Neural progenitor cell (in vitro differentiated cells): ENCODE measurements around the gene CDH12. TPM values are rescaled to one million over a fixed set of nuclear protein-coding genes. Genes with fewer than 3 reads are reported as not detected.

Source experiments
- DNase-seq: peaks from one replicate; pipeline ENCODE4 v3.0.0-alpha.2; 2016; ENCODE audit warnings: low spot score
- H2AFZ ChIP-seq: fragments of 200-600 bp; sonication (generic); replicated peaks from 2 replicates; pipeline ENCODE4 v1.6.1; 2016; ENCODE audit warnings: antibody characterized with exemption
- H3F3A ChIP-seq: fragments of 200-600 bp; sonication (generic); 2 replicates; pipeline ENCODE4 v1.6.1; 2016; ENCODE audit warnings: antibody characterized with exemption, low read depth
- H3K27ac ChIP-seq: fragments of 200-600 bp; sonication (generic); 2 replicates; pipeline ENCODE4 v1.5.1; 2016; ENCODE audit warnings: mild to moderate bottlenecking
- H3K27me3 ChIP-seq: fragments of 200-600 bp; sonication (generic); 2 replicates; pipeline ENCODE4 v1.6.1; 2016; ENCODE audit warnings: mild to moderate bottlenecking, moderate library complexity
- H3K36me3 ChIP-seq: fragments of 200-600 bp; sonication (generic); 2 replicates; pipeline ENCODE4 v1.5.1; 2016
- H3K4me1 ChIP-seq: fragments of 200-600 bp; sonication (generic); 2 replicates; pipeline ENCODE4 v1.6.1; 2016; ENCODE audit warnings: mixed run types
- H3K4me2 ChIP-seq: fragments of 200-600 bp; sonication (generic); 2 replicates; pipeline ENCODE4 v1.6.1; 2016
- H3K4me3 ChIP-seq: fragments of 200-600 bp; sonication (generic); 2 replicates; pipeline ENCODE4 v1.5.1; 2016
- H3K79me2 ChIP-seq: fragments of 200-600 bp; sonication (generic); 2 replicates; pipeline ENCODE4 v1.6.1; 2016; ENCODE audit warnings: low read depth
- H3K9ac ChIP-seq: fragments of 200-600 bp; sonication (generic); 2 replicates; pipeline ENCODE4 v1.6.1; 2016
- H3K9me3 ChIP-seq: fragments of 200-600 bp; sonication (generic); 2 replicates; pipeline ENCODE4 v1.5.1; 2016; ENCODE audit warnings: low read depth
- H4K20me1 ChIP-seq: fragments of 200-600 bp; sonication (generic); 2 replicates; pipeline ENCODE4 v1.6.1; 2016; ENCODE audit warnings: low read depth
- H3K27ac Mint-ChIP-seq: 3 replicates; pipeline ENCODE4 v1.8.0; 2021; ENCODE audit warnings: mixed read lengths
- H3K27me3 Mint-ChIP-seq: 2 replicates; pipeline ENCODE4 v1.8.0; 2022; ENCODE audit warnings: low read depth, mild to moderate bottlenecking, inconsistent platforms, moderate library complexity, mixed read lengths; ENCODE audit not compliant: insufficient read depth
- H3K36me3 Mint-ChIP-seq: 3 replicates; pipeline ENCODE4 v1.8.0; 2021; ENCODE audit warnings: mixed read lengths
- H3K4me1 Mint-ChIP-seq: 3 replicates; pipeline ENCODE4 v1.8.0; 2021; ENCODE audit warnings: mixed read lengths
- H3K4me3 Mint-ChIP-seq: 3 replicates; pipeline ENCODE4 v1.8.0; 2021; ENCODE audit warnings: mild to moderate bottlenecking, moderate library complexity, mixed read lengths
- H3K9me3 Mint-ChIP-seq: 3 replicates; pipeline ENCODE4 v1.8.0; 2020; ENCODE audit warnings: mixed read lengths
- CTCF ChIP-seq: fragments of 200-600 bp; sonication (generic); IDR thresholded peaks from 2 replicates; pipeline ENCODE4 v1.5.1; 2017; ENCODE audit warnings: antibody characterized with exemption, mild to moderate bottlenecking
- EZH2 ChIP-seq: fragments of 200-600 bp; sonication (generic); IDR thresholded peaks from 2 replicates; pipeline ENCODE4 v1.6.1; 2017; ENCODE audit warnings: antibody characterized with exemption, mild to moderate bottlenecking, moderate library complexity
- EZH2phosphoT487 ChIP-seq: fragments of 200-600 bp; sonication (generic); IDR thresholded peaks from 2 replicates; pipeline ENCODE4 v1.6.1; 2017; ENCODE audit warnings: antibody characterized with exemption
- total RNA-seq: library from RNA; depleted of rRNA; stranded (reverse); fragments of >200 nt; gene quantifications from 2 replicates; pipeline ENCODE4 v1.2.3, GENCODE V29; 2015; ENCODE audit warnings: low replicate concordance

The CDH12 gene
- total RNA-seq, 1 donor from 2014 or later = not detected

DNA sequence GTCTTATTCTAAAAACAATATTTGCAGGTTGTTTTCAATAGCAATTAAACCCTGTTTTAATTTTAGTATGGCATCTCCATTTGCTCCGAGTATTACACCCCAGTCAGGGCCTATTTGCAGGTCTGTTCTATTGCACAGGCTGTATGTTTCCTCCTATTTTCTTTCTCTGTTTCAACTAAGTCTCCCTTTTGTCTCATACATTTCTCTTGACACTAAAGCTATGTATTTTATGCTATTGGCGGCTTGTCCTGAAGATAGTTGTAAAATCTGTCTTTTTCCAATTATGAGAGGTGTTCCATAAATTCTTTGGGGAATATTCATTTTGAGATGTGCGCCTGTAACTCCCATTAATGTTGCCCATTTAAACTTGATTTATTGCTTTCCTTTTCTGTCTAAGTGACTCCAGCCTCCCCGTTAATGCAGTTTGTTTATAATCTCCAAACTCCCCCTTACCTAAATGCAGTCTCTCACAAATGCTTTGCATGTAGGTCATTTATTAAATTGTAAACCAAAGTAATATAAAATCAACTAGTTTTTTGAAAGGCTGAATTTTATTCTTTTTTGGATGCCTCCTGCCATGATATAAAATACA is 262.4 kb downstream of the CDH12 start:
- no peak for DNase-seq
- TF ChIP-seq EZH2phosphoT487 (no peak), EZH2 (no peak), CTCF (no peak)
- H3K36me3 ChIP-seq = no peaks in the 10 kb centered on the region
- no peak overlapping the region for H3K4me2 ChIP-seq
- H3K4me1 ChIP-seq = no peaks in the 10 kb centered on the region
- no peak overlapping the region for H3K9ac ChIP-seq
- H3K27ac Mint-ChIP-seq = no peak overlapping the region
- no peak overlapping the region for H2AFZ ChIP-seq
- H3K9me3 ChIP-seq = no peaks in the 10 kb centered on the region
- no peak overlapping the region for H3K4me3 Mint-ChIP-seq
- no peaks in the 10 kb centered on the region for H4K20me1 ChIP-seq
- H3K4me1 Mint-ChIP-seq = no peaks in the 10 kb centered on the region
- H3K4me3 ChIP-seq = no peak overlapping the region
- no peaks in the 10 kb centered on the region for H3K27me3 ChIP-seq
- no peak overlapping the region for H3K27ac ChIP-seq
- H3F3A ChIP-seq = no peaks in the 10 kb centered on the region
- H3K9me3 Mint-ChIP-seq = no peaks in the 10 kb centered on the region
- H3K36me3 Mint-ChIP-seq = no peaks in the 10 kb centered on the region
- no peaks in the 10 kb centered on the region for H3K79me2 ChIP-seq
- H3K27me3 Mint-ChIP-seq = no peaks in the 10 kb centered on the region

- Mint-ChIP-seq H3K9me3 (no peaks in the 10 kb centered on the region), H3K4me1 (peaks cover 7% of the 10 kb centered on the region), H3K27me3 (no peaks in the 10 kb centered on the region), H3K36me3 (no peaks in the 10 kb centered on the region), H3K4me3 (no peak overlapping the region), H3K27ac (no peak overlapping the region)
- no peaks in the 10 kb centered on the region for H3K4me1 ChIP-seq
- DNase-seq = no peak
- H3K79me2 ChIP-seq = no peaks in the 10 kb centered on the region
- TF ChIP-seq EZH2phosphoT487 (no peak), EZH2 (no peak), CTCF (no peak)
- no peaks in the 10 kb centered on the region for H3F3A ChIP-seq
- no peak overlapping the region for H2AFZ ChIP-seq
- no peak overlapping the region for H3K4me2 ChIP-seq
- no peak overlapping the region for H3K27ac ChIP-seq
- H3K4me3 ChIP-seq = no peak overlapping the region
- no peaks in the 10 kb centered on the region for H3K27me3 ChIP-seq
- H4K20me1 ChIP-seq = no peaks in the 10 kb centered on the region
- no peaks in the 10 kb centered on the region for H3K9me3 ChIP-seq
- H3K9ac ChIP-seq = no peak overlapping the region
- H3K36me3 ChIP-seq = no peaks in the 10 kb centered on the region
Observed at GRCh38 chr5:22577711-22578110, 275.4 kb downstream of the CDH12 start.

GRCh38 chr5:22577006-22577405 is 276.1 kb downstream of the CDH12 start:
- no peak overlapping the region for H3K9ac ChIP-seq
- H3K4me1 ChIP-seq = no peaks in the 10 kb centered on the region

More at GRCh38 chr5:22577006-22577405, 276.1 kb downstream of the CDH12 start:
- Histone ChIP-seq H3K79me2 (no peaks in the 10 kb centered on the region), H3F3A (no peaks in the 10 kb centered on the region), H4K20me1 (no peaks in the 10 kb centered on the region), H3K36me3 (no peaks in the 10 kb centered on the region), H3K27me3 (no peaks in the 10 kb centered on the region), H3K9me3 (no peaks in the 10 kb centered on the region), H3K4me2 (no peak overlapping the region), H2AFZ (no peak overlapping the region), H3K4me3 (no peak overlapping the region), H3K27ac (no peak overlapping the region)
- no peak for DNase-seq
- Mint-ChIP-seq H3K9me3 (no peaks in the 10 kb centered on the region), H3K4me1 (peaks cover 5% of the 10 kb centered on the region), H3K27me3 (no peaks in the 10 kb centered on the region), H3K27ac (no peak overlapping the region), H3K36me3 (no peaks in the 10 kb centered on the region), H3K4me3 (no peak overlapping the region)
- TF ChIP-seq CTCF (no peak), EZH2phosphoT487 (no peak), EZH2 (no peak)
